Dendritic cell treated with granulocyte-macrophage colony-stimulating factor and Interleukin-4, amounts not matched to agents 40 ng/mL and 50 ng/mL, for 4 days (primary cell): ENCODE data around the gene RFNG.

ENCODE experiments used
- H3K27ac Mint-ChIP-seq: one replicate; pipeline ENCODE4 v1.8.0; 2022; ENCODE audit warnings: mild to moderate bottlenecking, mixed read lengths
- H3K27me3 Mint-ChIP-seq: one replicate; pipeline ENCODE4 v1.8.0; 2022; ENCODE audit warnings: mild to moderate bottlenecking, mixed read lengths
- H3K36me3 Mint-ChIP-seq: one replicate; pipeline ENCODE4 v1.8.0; 2022; ENCODE audit warnings: low read depth, mixed read lengths
- H3K4me1 Mint-ChIP-seq: one replicate; pipeline ENCODE4 v1.8.0; 2022; ENCODE audit warnings: low read depth, mixed read lengths
- H3K4me3 Mint-ChIP-seq: one replicate; pipeline ENCODE4 v1.8.0; 2022; ENCODE audit warnings: mild to moderate bottlenecking, moderate library complexity, mixed read lengths
- H3K9me3 Mint-ChIP-seq: one replicate; pipeline ENCODE4 v1.8.0; 2022; ENCODE audit warnings: mixed read lengths
- intact Hi-C: fragments of 100-400 bp; cut with micrococcal nuclease; formaldehyde crosslinking; loops from one replicate; pipeline ENCODE4 v1.15.0; 2022

RFNG gene

GRCh38 chr17:82013772-82014321 is 37.8 kb downstream of the RFNG start:
- H3K9me3 Mint-ChIP-seq, result no peaks in the 10 kb centered on the region
- H3K27ac Mint-ChIP-seq, result no peak overlapping the region
- H3K4me1 Mint-ChIP-seq, result no peaks in the 10 kb centered on the region

GRCh38 chr17:82013341-82013740 is 38.3 kb downstream of the RFNG start:
- Mint-ChIP-seq H3K27ac (no peak overlapping the region), H3K9me3 (no peaks in the 10 kb centered on the region), H3K4me3 (no peak overlapping the region), H3K36me3 (peaks cover 84% of the 10 kb centered on the region), H3K4me1 (no peaks in the 10 kb centered on the region), H3K27me3 (no peaks in the 10 kb centered on the region)
- intact Hi-C loops, result no loop called here

More at GRCh38 chr17:82013772-82014321, 37.8 kb downstream of the RFNG start:
- H3K4me3 Mint-ChIP-seq, result no peak overlapping the region
- intact Hi-C loops, result no loop called here
- peaks cover 86% of the 10 kb centered on the region for H3K36me3 Mint-ChIP-seq
- no peaks in the 10 kb centered on the region for H3K27me3 Mint-ChIP-seq

- intact Hi-C loops, result no loop called here
- Mint-ChIP-seq H3K27me3 (no peaks in the 10 kb centered on the region), H3K27ac (peak overlapping the region; percentile 20), H3K9me3 (no peaks in the 10 kb centered on the region), H3K4me3 (no peak overlapping the region), H3K36me3 (peaks cover 84% of the 10 kb centered on the region), H3K4me1 (no peaks in the 10 kb centered on the region)
Observed at GRCh38 chr17:82012640-82013295, 38.8 kb downstream of the RFNG start.

- no peaks in the 10 kb centered on the region for H3K4me1 Mint-ChIP-seq
- no peak overlapping the region for H3K4me3 Mint-ChIP-seq
- peaks cover 80% of the 10 kb centered on the region for H3K36me3 Mint-ChIP-seq
- intact Hi-C loops, result no loop called here
- H3K27me3 Mint-ChIP-seq, result no peaks in the 10 kb centered on the region
- H3K9me3 Mint-ChIP-seq, result no peaks in the 10 kb centered on the region
- H3K27ac Mint-ChIP-seq, result no peak overlapping the region
Observed at GRCh38 chr17:82012261-82012639, 39.4 kb downstream of the RFNG start.

GRCh38 chr17:82011617-82012187 is 39.9 kb downstream of the RFNG start:
- Mint-ChIP-seq H3K36me3 (peaks cover 76% of the 10 kb centered on the region), H3K9me3 (no peaks in the 10 kb centered on the region), H3K27ac (no peak overlapping the region), H3K4me3 (no peak overlapping the region), H3K4me1 (no peaks in the 10 kb centered on the region), H3K27me3 (no peaks in the 10 kb centered on the region)
- intact Hi-C loops, result no loop called here

GRCh38 chr17:82010575-82011525 is 40.8 kb downstream of the RFNG start:
- Mint-ChIP-seq H3K9me3 (no peaks in the 10 kb centered on the region), H3K27me3 (no peaks in the 10 kb centered on the region), H3K4me1 (no peaks in the 10 kb centered on the region)

GRCh38 chr17:82009413-82009812 is 42.2 kb downstream of the RFNG start:
- Mint-ChIP-seq H3K4me1 (no peaks in the 10 kb centered on the region), H3K9me3 (no peaks in the 10 kb centered on the region), H3K36me3 (peaks cover 83% of the 10 kb centered on the region), H3K27me3 (no peaks in the 10 kb centered on the region), H3K4me3 (no peak overlapping the region), H3K27ac (no peak overlapping the region)
- intact Hi-C loops, result no loop called here

More at GRCh38 chr17:82010575-82011525, 40.8 kb downstream of the RFNG start:
- Mint-ChIP-seq H3K36me3 (peaks cover 76% of the 10 kb centered on the region), H3K27ac (no peak overlapping the region), H3K4me3 (no peak overlapping the region)
- intact Hi-C loops, result no loop called here

- Mint-ChIP-seq H3K9me3 (no peaks in the 10 kb centered on the region), H3K27ac (no peak overlapping the region), H3K36me3 (peaks cover 82% of the 10 kb centered on the region), H3K27me3 (no peaks in the 10 kb centered on the region), H3K4me3 (no peak overlapping the region), H3K4me1 (no peaks in the 10 kb centered on the region)
- intact Hi-C loops, result no loop called here
Observed at GRCh38 chr17:82008941-82009405, 42.6 kb downstream of the RFNG start.

- intact Hi-C loops, result no loop called here
- Mint-ChIP-seq H3K4me3 (no peak overlapping the region), H3K27me3 (no peaks in the 10 kb centered on the region), H3K9me3 (no peaks in the 10 kb centered on the region), H3K36me3 (peaks cover 80% of the 10 kb centered on the region), H3K27ac (no peak overlapping the region), H3K4me1 (no peaks in the 10 kb centered on the region)
Observed at GRCh38 chr17:82008258-82008940, 43.2 kb downstream of the RFNG start.

- intact Hi-C loops, result no loop called here
- Mint-ChIP-seq H3K36me3 (peaks cover 79% of the 10 kb centered on the region), H3K27me3 (no peaks in the 10 kb centered on the region), H3K4me1 (no peaks in the 10 kb centered on the region), H3K27ac (no peak overlapping the region), H3K9me3 (no peaks in the 10 kb centered on the region), H3K4me3 (no peak overlapping the region)
Observed at GRCh38 chr17:82007495-82008257, 43.9 kb downstream of the RFNG start.

GRCh38 chr17:82007228-82007494 is 44.5 kb downstream of the RFNG start:
- H3K4me1 Mint-ChIP-seq, result no peaks in the 10 kb centered on the region

GRCh38 chr17:82006468-82007227 is 45.0 kb downstream of the RFNG start:
- intact Hi-C loops, result no loop called here
- H3K27ac Mint-ChIP-seq, result no peak overlapping the region
- no peaks in the 10 kb centered on the region for H3K9me3 Mint-ChIP-seq
- no peak overlapping the region for H3K4me3 Mint-ChIP-seq
- no peaks in the 10 kb centered on the region for H3K4me1 Mint-ChIP-seq
- peaks cover 69% of the 10 kb centered on the region for H3K36me3 Mint-ChIP-seq
- H3K27me3 Mint-ChIP-seq, result no peaks in the 10 kb centered on the region

More at GRCh38 chr17:82007228-82007494, 44.5 kb downstream of the RFNG start:
- H3K4me3 Mint-ChIP-seq, result no peak overlapping the region
- peaks cover 74% of the 10 kb centered on the region for H3K36me3 Mint-ChIP-seq
- H3K9me3 Mint-ChIP-seq, result no peaks in the 10 kb centered on the region
- intact Hi-C loops, result no loop called here
- H3K27me3 Mint-ChIP-seq, result no peaks in the 10 kb centered on the region
- no peak overlapping the region for H3K27ac Mint-ChIP-seq
